ENCODE data around the gene PICK1.
"Not testable (repeated sequence)": the region's sequence is repeated elsewhere in the genome, so short reads cannot be mapped to it uniquely, and the experiment has no call there.

The PICK1 gene

DNA sequence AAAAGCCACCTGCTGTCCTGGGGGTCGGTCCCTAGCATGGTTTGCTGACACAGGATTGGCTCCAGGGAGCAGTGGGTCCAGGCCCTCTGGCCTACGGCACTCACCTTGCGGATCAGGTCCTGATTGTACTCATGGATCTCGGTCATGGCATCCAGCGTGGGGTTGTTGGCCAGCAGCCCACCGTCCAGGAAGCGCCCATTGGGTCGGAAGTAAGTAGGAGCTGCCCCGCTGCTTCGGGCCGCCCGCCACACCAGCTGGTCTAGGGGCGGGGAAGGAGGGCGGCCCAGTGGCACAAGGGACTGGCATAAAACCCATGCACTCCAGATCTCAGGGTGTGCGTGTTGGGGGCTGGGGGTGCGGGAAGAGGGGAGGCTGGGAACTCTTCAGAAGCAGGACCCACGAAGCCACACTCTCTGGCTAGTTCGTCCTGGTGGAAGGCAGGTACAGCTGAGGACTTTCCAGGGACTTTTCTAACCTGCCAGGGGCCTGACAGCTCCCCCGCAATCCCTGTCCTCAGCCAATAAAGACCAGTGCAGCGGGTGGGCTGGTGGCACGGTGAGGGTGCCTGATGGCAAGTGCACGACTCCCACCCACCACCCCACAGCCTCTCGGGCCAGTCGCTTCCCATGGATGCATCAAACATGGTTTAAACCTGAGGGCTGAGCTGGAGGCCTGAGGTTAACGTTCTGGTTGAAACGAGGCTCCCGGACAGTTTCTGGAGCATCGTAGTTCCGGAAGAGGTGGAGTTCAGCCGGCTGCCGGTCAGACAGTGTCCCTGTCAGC is 58.4 kb downstream of the PICK1 start:
- H3K79me2 ChIP-seq: no peaks in the 10 kb centered on the region
- H3K4me2 ChIP-seq (ENCODE audit: low read length): no peak overlapping the region
- no peak overlapping the region for H3K4me3 ChIP-seq (ENCODE audit: low read depth, low read length)
- H3K9ac ChIP-seq: no peak overlapping the region
- H3K27ac ChIP-seq: no peak overlapping the region
- no peaks in the 10 kb centered on the region for H3K4me1 ChIP-seq
- H3K27me3 ChIP-seq (ENCODE audit: control insufficient read depth, insufficient read depth, low read length): no peaks in the 10 kb centered on the region
- TF ChIP-seq, protein P1, sequence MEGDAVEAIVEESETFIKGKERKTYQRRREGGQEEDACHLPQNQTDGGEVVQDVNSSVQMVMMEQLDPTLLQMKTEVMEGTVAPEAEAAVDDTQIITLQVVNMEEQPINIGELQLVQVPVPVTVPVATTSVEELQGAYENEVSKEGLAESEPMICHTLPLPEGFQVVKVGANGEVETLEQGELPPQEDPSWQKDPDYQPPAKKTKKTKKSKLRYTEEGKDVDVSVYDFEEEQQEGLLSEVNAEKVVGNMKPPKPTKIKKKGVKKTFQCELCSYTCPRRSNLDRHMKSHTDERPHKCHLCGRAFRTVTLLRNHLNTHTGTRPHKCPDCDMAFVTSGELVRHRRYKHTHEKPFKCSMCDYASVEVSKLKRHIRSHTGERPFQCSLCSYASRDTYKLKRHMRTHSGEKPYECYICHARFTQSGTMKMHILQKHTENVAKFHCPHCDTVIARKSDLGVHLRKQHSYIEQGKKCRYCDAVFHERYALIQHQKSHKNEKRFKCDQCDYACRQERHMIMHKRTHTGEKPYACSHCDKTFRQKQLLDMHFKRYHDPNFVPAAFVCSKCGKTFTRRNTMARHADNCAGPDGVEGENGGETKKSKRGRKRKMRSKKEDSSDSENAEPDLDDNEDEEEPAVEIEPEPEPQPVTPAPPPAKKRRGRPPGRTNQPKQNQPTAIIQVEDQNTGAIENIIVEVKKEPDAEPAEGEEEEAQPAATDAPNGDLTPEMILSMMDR (IDR thresholded peaks at IDR 0.05): no peak
- no peak overlapping the region for H2AFZ ChIP-seq
- no peaks in the 10 kb centered on the region for H3K36me3 ChIP-seq (ENCODE audit: control insufficient read depth, insufficient read depth, low read length)
- no peaks in the 10 kb centered on the region for H3K9me3 ChIP-seq (ENCODE audit: control insufficient read depth, low read length)

DNA sequence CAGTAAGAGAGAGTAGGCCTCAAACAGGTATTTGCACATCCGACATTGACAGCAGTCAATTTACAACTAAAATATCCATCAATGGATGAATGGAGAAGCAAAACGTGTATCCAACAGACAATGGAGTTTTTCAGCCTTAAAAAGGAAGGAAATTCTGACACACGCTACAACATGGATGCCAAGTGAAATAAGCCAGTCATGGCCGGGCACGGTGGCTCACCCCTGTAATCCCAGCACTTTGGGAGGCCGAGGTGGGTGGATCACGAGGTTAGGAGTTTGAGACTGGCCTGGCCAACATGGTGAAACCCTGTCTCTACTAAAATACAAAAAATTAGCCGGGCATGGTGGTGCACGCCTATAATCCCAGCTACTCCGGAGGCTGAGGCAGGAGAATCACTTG is 60.4 kb downstream of the PICK1 start:
- H3K4me3 ChIP-seq (ENCODE audit: low read depth, low read length); H3K4me2 ChIP-seq (ENCODE audit: low read length); H2AFZ ChIP-seq; H3K27ac ChIP-seq; H3K9me3 ChIP-seq (ENCODE audit: control insufficient read depth, low read length); H3K36me3 ChIP-seq (ENCODE audit: control insufficient read depth, insufficient read depth, low read length); H3K79me2 ChIP-seq; H3K9ac ChIP-seq; H3K4me1 ChIP-seq; H3K27me3 ChIP-seq (ENCODE audit: control insufficient read depth, insufficient read depth, low read length): not testable (repeated sequence)

DNA sequence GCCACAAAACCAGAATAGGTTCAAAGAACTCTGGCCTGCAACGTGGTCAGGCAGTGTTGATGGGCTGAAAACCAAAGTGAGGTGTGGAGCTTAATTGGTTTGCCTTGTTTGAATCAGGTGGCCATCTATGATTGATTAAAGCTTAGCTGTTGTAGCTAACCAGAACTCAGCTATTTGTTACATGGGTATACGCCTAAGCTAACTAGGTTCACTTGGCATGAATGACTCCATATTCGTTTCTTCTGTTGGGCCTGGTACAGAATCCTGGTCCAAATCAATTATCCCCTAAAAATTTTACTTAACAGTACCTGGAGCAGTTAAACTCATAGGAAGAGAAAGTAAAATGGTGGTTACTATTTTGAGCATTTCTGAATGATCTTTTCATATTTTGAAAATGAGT is 61.0 kb downstream of the PICK1 start:
- H3K27me3 ChIP-seq (ENCODE audit: control insufficient read depth, insufficient read depth, low read length): no peaks in the 10 kb centered on the region
- no peaks in the 10 kb centered on the region for H3K79me2 ChIP-seq
- H2AFZ ChIP-seq: no peak overlapping the region
- no peaks in the 10 kb centered on the region for H3K36me3 ChIP-seq (ENCODE audit: control insufficient read depth, insufficient read depth, low read length)
- no peak overlapping the region for H3K4me3 ChIP-seq (ENCODE audit: low read depth, low read length)
- H3K4me1 ChIP-seq: no peaks in the 10 kb centered on the region
- H3K4me2 ChIP-seq (ENCODE audit: low read length): no peak overlapping the region
- no peaks in the 10 kb centered on the region for H3K9me3 ChIP-seq (ENCODE audit: control insufficient read depth, low read length)
- H3K9ac ChIP-seq: no peak overlapping the region
- H3K27ac ChIP-seq: no peak overlapping the region
- TF ChIP-seq, protein P1 (IDR thresholded peaks at IDR 0.05): no peak

DNA sequence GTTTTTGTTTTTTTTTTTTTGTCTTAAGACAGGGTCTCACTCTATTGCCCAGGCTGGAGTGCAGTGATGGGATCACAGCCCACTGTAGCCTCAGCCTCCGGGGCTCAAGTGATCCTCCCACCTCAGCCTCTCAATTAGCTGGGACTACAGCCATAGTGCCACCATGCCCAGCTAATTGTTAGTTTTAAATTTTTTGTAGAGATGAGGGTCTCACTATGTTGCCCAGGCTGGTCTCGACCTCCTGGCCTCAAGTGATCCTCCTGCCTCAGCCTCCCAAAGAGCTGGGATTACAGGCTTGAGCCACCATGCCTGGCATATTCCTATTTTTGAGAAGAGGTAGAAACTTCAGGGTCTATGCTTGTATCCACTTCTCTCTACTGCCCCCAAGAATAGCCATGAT is 61.5 kb downstream of the PICK1 start:
- not testable (repeated sequence) for H3K27ac ChIP-seq; H3K36me3 ChIP-seq (ENCODE audit: control insufficient read depth, insufficient read depth, low read length); H3K79me2 ChIP-seq; H3K4me3 ChIP-seq (ENCODE audit: low read depth, low read length); H2AFZ ChIP-seq; H3K9me3 ChIP-seq (ENCODE audit: control insufficient read depth, low read length); H3K4me1 ChIP-seq; H3K4me2 ChIP-seq (ENCODE audit: low read length); H3K9ac ChIP-seq; H3K27me3 ChIP-seq (ENCODE audit: control insufficient read depth, insufficient read depth, low read length)

DNA sequence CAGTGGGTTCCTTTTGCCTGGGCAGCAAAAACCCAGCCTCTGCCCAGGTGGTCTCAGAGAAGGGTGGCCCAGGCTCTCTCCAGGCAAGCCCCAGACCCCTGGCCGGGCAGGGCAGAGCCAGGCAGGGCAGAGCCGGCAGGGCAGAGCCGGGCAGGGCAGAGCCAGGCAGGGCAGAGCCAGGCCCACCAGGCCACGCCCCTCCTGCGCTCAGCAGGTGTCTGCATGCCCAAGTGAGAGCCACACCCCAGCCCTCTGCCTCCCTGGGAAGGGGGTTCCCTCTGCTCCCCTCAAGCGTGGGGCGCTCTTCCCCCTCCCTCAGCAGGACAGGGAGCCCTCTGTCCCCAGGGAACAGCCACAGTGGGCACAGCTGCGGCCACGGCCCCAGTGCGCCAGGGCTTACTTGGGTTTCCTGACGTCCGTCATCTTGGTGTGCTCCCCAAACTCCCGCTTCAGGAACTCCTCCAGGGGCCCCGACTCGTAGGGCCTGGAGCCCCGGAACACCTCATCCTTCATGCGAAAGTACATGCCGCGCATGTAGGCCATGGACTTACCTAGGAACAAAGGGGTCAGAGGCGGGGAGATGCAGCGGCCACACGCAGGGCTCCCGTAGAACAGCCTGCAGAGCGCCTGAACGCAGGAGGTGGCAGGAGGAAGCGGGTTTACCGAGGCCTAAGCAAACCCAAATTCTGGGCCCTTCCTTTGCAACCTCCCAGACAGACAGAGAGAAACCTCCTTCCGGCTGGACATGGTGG is 63.3 kb downstream of the PICK1 start:
- Histone ChIP-seq H2AFZ (no peak overlapping the region), H3K9ac (no peak overlapping the region), H3K79me2 (no peaks in the 10 kb centered on the region), H3K27ac (no peak overlapping the region), H3K4me3 (ENCODE audit: low read depth, low read length) (no peak overlapping the region), H3K4me1 (no peaks in the 10 kb centered on the region), H3K36me3 (ENCODE audit: control insufficient read depth, insufficient read depth, low read length) (no peaks in the 10 kb centered on the region), H3K4me2 (ENCODE audit: low read length) (no peak overlapping the region), H3K9me3 (ENCODE audit: control insufficient read depth, low read length) (no peaks in the 10 kb centered on the region), H3K27me3 (ENCODE audit: control insufficient read depth, insufficient read depth, low read length) (no peaks in the 10 kb centered on the region)
- TF ChIP-seq, protein P1 (IDR thresholded peaks at IDR 0.05): no peak
